Thoracic aorta (tissue), 2 donors: Measurements from ENCODE around the gene GDF10. TPM values are rescaled to one million over a fixed set of nuclear protein-coding genes. Genes with fewer than 3 reads are reported as not detected.

Experiments used
- ATAC-seq: fragments of 150-250 bp; one replicate; pipeline ENCODE4 v1.8.0; 2017; ENCODE audit warnings: low read depth; ENCODE audit not compliant: insufficient number of reproducible peaks, low FRiP score
- DNase-seq: peaks from one replicate; pipeline ENCODE4 v3.0.0-alpha.2; 2020; ENCODE audit warnings: low spot score
- H3K27ac ChIP-seq, 2 donors: fragments of 200-600 bp; sonication (generic); 1 replicate in 1 of 2; 2 replicates in 1 of 2; pipeline ENCODE4 v1.5.1; 2016; ENCODE audit warnings: mild to moderate bottlenecking in 2 of 2, moderate library complexity in 2 of 2
- H3K27me3 ChIP-seq: fragments of 200-600 bp; sonication (generic); replicated peaks from 2 replicates; pipeline ENCODE4 v1.6.0; 2016; ENCODE audit warnings: mild to moderate bottlenecking; ENCODE audit not compliant: insufficient read depth
- H3K36me3 ChIP-seq: fragments of 200-600 bp; sonication (generic); one replicate; pipeline ENCODE4 v1.5.1; 2016
- H3K4me1 ChIP-seq, 2 donors: fragments of 200-600 bp; sonication (generic); 1 replicate in 1 of 2; 2 replicates in 1 of 2; pipeline versions ENCODE4 v1.5.1 to v1.6.0; 2016; ENCODE audit warnings: low read depth in 2 of 2, mild to moderate bottlenecking in 1 of 2; ENCODE audit not compliant: control insufficient read depth in 1 of 2
- H3K4me3 ChIP-seq: fragments of 200-600 bp; sonication (generic); 2 replicates; pipeline ENCODE4 v1.5.1; 2016; ENCODE audit warnings: mild to moderate bottlenecking
- H3K9me3 ChIP-seq: fragments of 200-600 bp; sonication (generic); 2 replicates; pipeline ENCODE4 v1.5.1; 2016
- total RNA-seq, 2 donors: library from RNA; depleted of rRNA; stranded (reverse); fragments of >200 nt; gene quantifications; one replicate each; pipeline versions ENCODE4 v1.1.0 to v1.2.3, GENCODE V29; 2016
- TF ChIP-seq, protein P1 (sequence below): fragments of 200-600 bp; sonication (generic); IDR thresholded peaks from one replicate; pipeline ENCODE4 v1.5.1; 2019; ENCODE audit warnings: antibody characterized with exemption

GDF10 gene
- total RNA-seq, 2 donors from 2014 or later: 2.4 to 2.5 TPM

GRCh38 chr10:47351899-47352815 lies 52.2 kb downstream of the GDF10 start:
- Histone ChIP-seq H3K4me1 (no peaks in the 10 kb centered on the region), H3K4me3 (no peak overlapping the region), H3K27ac (no peak overlapping the region), H3K36me3 (no peaks in the 10 kb centered on the region), H3K9me3 (no peaks in the 10 kb centered on the region), H3K27me3 (no peaks in the 10 kb centered on the region)
- TF ChIP-seq, protein P1, sequence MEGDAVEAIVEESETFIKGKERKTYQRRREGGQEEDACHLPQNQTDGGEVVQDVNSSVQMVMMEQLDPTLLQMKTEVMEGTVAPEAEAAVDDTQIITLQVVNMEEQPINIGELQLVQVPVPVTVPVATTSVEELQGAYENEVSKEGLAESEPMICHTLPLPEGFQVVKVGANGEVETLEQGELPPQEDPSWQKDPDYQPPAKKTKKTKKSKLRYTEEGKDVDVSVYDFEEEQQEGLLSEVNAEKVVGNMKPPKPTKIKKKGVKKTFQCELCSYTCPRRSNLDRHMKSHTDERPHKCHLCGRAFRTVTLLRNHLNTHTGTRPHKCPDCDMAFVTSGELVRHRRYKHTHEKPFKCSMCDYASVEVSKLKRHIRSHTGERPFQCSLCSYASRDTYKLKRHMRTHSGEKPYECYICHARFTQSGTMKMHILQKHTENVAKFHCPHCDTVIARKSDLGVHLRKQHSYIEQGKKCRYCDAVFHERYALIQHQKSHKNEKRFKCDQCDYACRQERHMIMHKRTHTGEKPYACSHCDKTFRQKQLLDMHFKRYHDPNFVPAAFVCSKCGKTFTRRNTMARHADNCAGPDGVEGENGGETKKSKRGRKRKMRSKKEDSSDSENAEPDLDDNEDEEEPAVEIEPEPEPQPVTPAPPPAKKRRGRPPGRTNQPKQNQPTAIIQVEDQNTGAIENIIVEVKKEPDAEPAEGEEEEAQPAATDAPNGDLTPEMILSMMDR: no peak
- no peak for ATAC-seq
- DNase-seq: no peak

- TF ChIP-seq, protein P1: no peak
- no peaks in the 10 kb centered on the region for H3K4me1 ChIP-seq
- no peaks in the 10 kb centered on the region for H3K27me3 ChIP-seq
- no peaks in the 10 kb centered on the region for H3K36me3 ChIP-seq
- no peak overlapping the region for H3K27ac ChIP-seq
- no peak overlapping the region for H3K4me3 ChIP-seq
- H3K9me3 ChIP-seq: no peaks in the 10 kb centered on the region
- ATAC-seq (no peak), DNase-seq (no peak)
Observed at GRCh38 chr10:47353351-47353750, 53.4 kb downstream of the GDF10 start.

- Histone ChIP-seq H3K27me3 (no peaks in the 10 kb centered on the region), H3K4me1 (no peaks in the 10 kb centered on the region), H3K9me3 (no peaks in the 10 kb centered on the region), H3K4me3 (no peak overlapping the region), H3K27ac (no peak overlapping the region), H3K36me3 (no peaks in the 10 kb centered on the region)
- TF ChIP-seq, protein P1: no peak
- DNase-seq (no peak), ATAC-seq (no peak)
Observed at GRCh38 chr10:47354165-47354564, 54.2 kb downstream of the GDF10 start.

GRCh38 chr10:47354900-47355299 lies 54.9 kb downstream of the GDF10 start:
- ATAC-seq (no peak), DNase-seq (no peak)
- no peak overlapping the region for H3K4me3 ChIP-seq
- H3K27ac ChIP-seq: no peak overlapping the region
- H3K36me3 ChIP-seq: no peaks in the 10 kb centered on the region
- H3K9me3 ChIP-seq: no peaks in the 10 kb centered on the region
- H3K4me1 ChIP-seq: no peaks in the 10 kb centered on the region
- no peaks in the 10 kb centered on the region for H3K27me3 ChIP-seq
- TF ChIP-seq, protein P1: no peak

DNA sequence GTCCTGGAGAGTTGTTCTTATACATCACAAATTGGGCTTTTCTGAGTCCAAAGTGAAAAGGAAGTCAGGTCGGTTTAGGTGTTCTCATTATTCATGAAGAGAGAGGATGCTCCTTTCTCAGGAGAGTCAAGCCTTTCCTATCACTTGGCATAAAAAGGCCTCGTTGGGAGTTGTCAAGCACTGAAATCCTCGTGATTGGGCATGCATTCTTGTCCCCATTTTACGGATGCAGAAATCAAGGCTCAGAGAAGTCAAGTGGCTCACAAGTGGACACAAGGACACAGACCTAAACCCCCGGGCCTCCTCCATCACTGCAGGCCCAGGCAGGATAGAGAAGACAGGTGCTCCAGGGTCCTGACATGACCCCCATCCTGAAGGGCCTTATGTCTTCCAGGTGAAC lies 56.7 kb downstream of the GDF10 start:
- Histone ChIP-seq H3K9me3 (no peaks in the 10 kb centered on the region), H3K4me1 (no peaks in the 10 kb centered on the region), H3K27me3 (no peaks in the 10 kb centered on the region), H3K27ac (no peak overlapping the region), H3K36me3 (no peaks in the 10 kb centered on the region), H3K4me3 (no peak overlapping the region)
- ATAC-seq (no peak), DNase-seq (no peak)
- TF ChIP-seq, protein P1: no peak
